Liver (tissue), 9 donors: ENCODE data around the gene CACNG4. TPM values are rescaled to one million over a fixed set of nuclear protein-coding genes. Genes with fewer than 3 reads are reported as not detected.

Experiments
- DNase-seq: peaks from one replicate; pipeline ENCODE4 v3.0.0-alpha.2; 2017; ENCODE audit warnings: low spot score
- H3K27ac ChIP-seq, 2 donors: one replicate each; pipeline ENCODE4 v1.7.0; 2013; ENCODE audit warnings: inconsistent platforms in 2 of 2, low read length in 2 of 2, control low read depth in 1 of 2, low read depth in 1 of 2, mild to moderate bottlenecking in 1 of 2
- H3K27me3 ChIP-seq, 4 donors: one replicate each; pipeline versions ENCODE4 v1.6.1 to v1.7.0; 2013; ENCODE audit warnings: low read length in 3 of 4, inconsistent platforms in 1 of 4, mild to moderate bottlenecking in 1 of 4, moderate library complexity in 1 of 4; ENCODE audit not compliant: control insufficient read depth in 4 of 4, insufficient read depth in 4 of 4
- H3K36me3 ChIP-seq, 4 donors: one replicate each; pipeline versions ENCODE4 v1.6.1 to v1.7.0; 2013; ENCODE audit warnings: low read length in 3 of 4, mild to moderate bottlenecking in 3 of 4, low read depth in 1 of 4, moderate library complexity in 1 of 4; ENCODE audit not compliant: control insufficient read depth in 4 of 4, insufficient read depth in 3 of 4
- H3K4me1 ChIP-seq, 4 donors: one replicate each; pipeline versions ENCODE4 v1.6.1 to v1.7.0; 2013; ENCODE audit warnings: low read length in 3 of 4, mild to moderate bottlenecking in 3 of 4, moderate library complexity in 1 of 4; ENCODE audit not compliant: control insufficient read depth in 4 of 4, insufficient read depth in 4 of 4
- H3K4me3 ChIP-seq, 3 donors: one replicate each; pipeline versions ENCODE4 v1.6.1 to v1.7.0; 2013; ENCODE audit warnings: low read length in 3 of 3, control low read depth in 1 of 3, low read depth in 1 of 3, mild to moderate bottlenecking in 1 of 3
- H3K9ac ChIP-seq, 2 donors: one replicate each; pipeline ENCODE4 v1.7.0; 2013; ENCODE audit warnings: low read length in 2 of 2, mild to moderate bottlenecking in 2 of 2, moderate library complexity in 2 of 2, control low read depth in 1 of 2, low read depth in 1 of 2
- H3K9me3 ChIP-seq, 4 donors: one replicate each; pipeline versions ENCODE4 v1.6.1 to v1.7.0; 2013; ENCODE audit warnings: low read length in 3 of 4; ENCODE audit not compliant: control insufficient read depth in 4 of 4
- EGR1 ChIP-seq, 2 donors: IDR thresholded peaks; 2 replicates each; pipeline ENCODE4 v1.6.1; 2016 to 2018; ENCODE audit warnings: antibody characterized with exemption in 2 of 2, low read depth in 2 of 2
- FOXA1 ChIP-seq: IDR thresholded peaks from 2 replicates; pipeline ENCODE4 v1.6.1; 2016; ENCODE audit warnings: antibody characterized with exemption
- GABPA ChIP-seq, 2 donors: IDR thresholded peaks in 1 of 2; conservative IDR thresholded peaks in 1 of 2; 2 replicates each; pipeline ENCODE4 v1.6.1; 2016; ENCODE audit warnings: antibody characterized with exemption in 2 of 2, mild to moderate bottlenecking in 1 of 2, moderate library complexity in 1 of 2
- HNF4G ChIP-seq: IDR thresholded peaks from 2 replicates; pipeline ENCODE4 v1.6.1; 2016; ENCODE audit warnings: antibody characterized with exemption
- JUND ChIP-seq, 2 donors: IDR thresholded peaks; 2 replicates each; pipeline ENCODE4 v1.6.1; 2016; ENCODE audit warnings: antibody characterized with exemption in 2 of 2
- NR2F2 ChIP-seq: IDR thresholded peaks from 2 replicates; pipeline ENCODE4 v1.6.1; 2016; ENCODE audit warnings: antibody characterized with exemption
- RAD21 ChIP-seq, 2 donors: IDR thresholded peaks; 2 replicates each; pipeline ENCODE4 v1.6.1; 2016; ENCODE audit warnings: antibody characterized with exemption in 2 of 2, mild to moderate bottlenecking in 2 of 2
- RXRA ChIP-seq, 2 donors: IDR thresholded peaks; 2 replicates each; pipeline ENCODE4 v1.6.1; 2017 to 2018; ENCODE audit warnings: antibody characterized with exemption in 2 of 2, mild to moderate bottlenecking in 1 of 2
- TAF1 ChIP-seq: conservative IDR thresholded peaks from 2 replicates; pipeline ENCODE4 v1.6.1; 2016; ENCODE audit warnings: antibody characterized with exemption, mild to moderate bottlenecking
- WGBS: extraction: QIAGEN DNeasy Blood & Tissue Kit; methylation state at CpG from one replicate; pipeline ENCODE4 v1.1.7; 2013; 5-methylcytosine and 5-hydroxymethylcytosine counted together
- polyA plus RNA-seq, 2 donors: library from polyadenylated mRNA; stranded (reverse) in 1 of 2; unstranded in 1 of 2; fragments of 200-250 nt in 1 of 2; fragments of >200 nt in 1 of 2; fragmentation: Nextera tagmentation in 1 of 2; extraction: Ambion mirVana in 1 of 2; gene quantifications; one replicate each; pipeline versions ENCODE4 v1.2.1 to v1.2.3, GENCODE V29; 2013 to 2015
- total RNA-seq, 2 donors: library from RNA; depleted of rRNA; stranded (reverse); fragments of >200 nt; gene quantifications; one replicate each; pipeline ENCODE4 v1.2.3, GENCODE V29; 2014
- TF ChIP-seq, protein P1 (sequence below): IDR thresholded peaks from 2 replicates; pipeline ENCODE4 v1.6.1; 2016; ENCODE audit warnings: antibody characterized with exemption, mild to moderate bottlenecking
- TF ChIP-seq, protein P2 (sequence below): IDR thresholded peaks from 2 replicates; pipeline ENCODE4 v1.6.1; 2016; ENCODE audit warnings: antibody characterized with exemption
- TF ChIP-seq, protein P3 (sequence below): IDR thresholded peaks from 2 replicates; pipeline ENCODE4 v1.6.1; 2016; ENCODE audit warnings: antibody characterized with exemption
- TF ChIP-seq, protein P4 (sequence below): fragments of 150-350 bp; IDR thresholded peaks from 2 replicates; pipeline ENCODE4 v1.5.1; 2017; ENCODE audit warnings: improper control_type of control experiment, low read depth, low read length; ENCODE audit not compliant: missing input control
- TF ChIP-seq, protein P5 (sequence below): IDR thresholded peaks from 2 replicates; pipeline ENCODE4 v1.6.1; 2016; ENCODE audit warnings: antibody characterized with exemption
- donor health status: healthy.
- donor health status: healthy.
- donor health status: healthy.
- donor health status: healthy.
- donor health status: healthy.

The CACNG4 gene
- total and polyA plus RNA-seq, 4 donors = 0.02 to 0.09 (median 0.08) TPM; not detected in 1

DNA sequence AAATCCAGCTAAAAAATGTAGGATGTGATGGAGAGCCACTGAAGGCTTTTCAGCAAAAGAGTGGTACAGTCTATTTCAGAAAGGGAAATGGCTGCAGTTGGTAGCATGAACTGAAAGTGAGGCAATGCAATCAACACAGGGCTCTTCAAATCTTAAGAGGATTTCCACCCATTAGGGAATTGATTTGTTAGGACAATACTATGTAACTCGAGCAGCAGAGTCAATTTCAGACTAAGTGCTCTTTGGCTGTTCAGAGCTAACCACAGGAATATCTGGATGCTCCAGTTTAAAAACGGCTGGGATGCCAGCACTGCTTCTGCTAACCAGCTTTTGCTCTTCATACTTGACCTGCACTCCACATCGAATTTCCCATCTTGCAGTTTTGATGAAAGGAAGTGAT is 104.5 kb downstream of the CACNG4 start:
- no peak for DNase-seq
- no peaks in the 10 kb centered on the region for H3K27me3 ChIP-seq
- TF ChIP-seq, protein P1, sequence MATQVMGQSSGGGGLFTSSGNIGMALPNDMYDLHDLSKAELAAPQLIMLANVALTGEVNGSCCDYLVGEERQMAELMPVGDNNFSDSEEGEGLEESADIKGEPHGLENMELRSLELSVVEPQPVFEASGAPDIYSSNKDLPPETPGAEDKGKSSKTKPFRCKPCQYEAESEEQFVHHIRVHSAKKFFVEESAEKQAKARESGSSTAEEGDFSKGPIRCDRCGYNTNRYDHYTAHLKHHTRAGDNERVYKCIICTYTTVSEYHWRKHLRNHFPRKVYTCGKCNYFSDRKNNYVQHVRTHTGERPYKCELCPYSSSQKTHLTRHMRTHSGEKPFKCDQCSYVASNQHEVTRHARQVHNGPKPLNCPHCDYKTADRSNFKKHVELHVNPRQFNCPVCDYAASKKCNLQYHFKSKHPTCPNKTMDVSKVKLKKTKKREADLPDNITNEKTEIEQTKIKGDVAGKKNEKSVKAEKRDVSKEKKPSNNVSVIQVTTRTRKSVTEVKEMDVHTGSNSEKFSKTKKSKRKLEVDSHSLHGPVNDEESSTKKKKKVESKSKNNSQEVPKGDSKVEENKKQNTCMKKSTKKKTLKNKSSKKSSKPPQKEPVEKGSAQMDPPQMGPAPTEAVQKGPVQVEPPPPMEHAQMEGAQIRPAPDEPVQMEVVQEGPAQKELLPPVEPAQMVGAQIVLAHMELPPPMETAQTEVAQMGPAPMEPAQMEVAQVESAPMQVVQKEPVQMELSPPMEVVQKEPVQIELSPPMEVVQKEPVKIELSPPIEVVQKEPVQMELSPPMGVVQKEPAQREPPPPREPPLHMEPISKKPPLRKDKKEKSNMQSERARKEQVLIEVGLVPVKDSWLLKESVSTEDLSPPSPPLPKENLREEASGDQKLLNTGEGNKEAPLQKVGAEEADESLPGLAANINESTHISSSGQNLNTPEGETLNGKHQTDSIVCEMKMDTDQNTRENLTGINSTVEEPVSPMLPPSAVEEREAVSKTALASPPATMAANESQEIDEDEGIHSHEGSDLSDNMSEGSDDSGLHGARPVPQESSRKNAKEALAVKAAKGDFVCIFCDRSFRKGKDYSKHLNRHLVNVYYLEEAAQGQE = no peak
- TF ChIP-seq, protein P2, sequence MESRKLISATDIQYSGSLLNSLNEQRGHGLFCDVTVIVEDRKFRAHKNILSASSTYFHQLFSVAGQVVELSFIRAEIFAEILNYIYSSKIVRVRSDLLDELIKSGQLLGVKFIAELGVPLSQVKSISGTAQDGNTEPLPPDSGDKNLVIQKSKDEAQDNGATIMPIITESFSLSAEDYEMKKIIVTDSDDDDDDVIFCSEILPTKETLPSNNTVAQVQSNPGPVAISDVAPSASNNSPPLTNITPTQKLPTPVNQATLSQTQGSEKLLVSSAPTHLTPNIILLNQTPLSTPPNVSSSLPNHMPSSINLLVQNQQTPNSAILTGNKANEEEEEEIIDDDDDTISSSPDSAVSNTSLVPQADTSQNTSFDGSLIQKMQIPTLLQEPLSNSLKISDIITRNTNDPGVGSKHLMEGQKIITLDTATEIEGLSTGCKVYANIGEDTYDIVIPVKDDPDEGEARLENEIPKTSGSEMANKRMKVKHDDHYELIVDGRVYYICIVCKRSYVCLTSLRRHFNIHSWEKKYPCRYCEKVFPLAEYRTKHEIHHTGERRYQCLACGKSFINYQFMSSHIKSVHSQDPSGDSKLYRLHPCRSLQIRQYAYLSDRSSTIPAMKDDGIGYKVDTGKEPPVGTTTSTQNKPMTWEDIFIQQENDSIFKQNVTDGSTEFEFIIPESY = no peak
- TF ChIP-seq, protein P3, sequence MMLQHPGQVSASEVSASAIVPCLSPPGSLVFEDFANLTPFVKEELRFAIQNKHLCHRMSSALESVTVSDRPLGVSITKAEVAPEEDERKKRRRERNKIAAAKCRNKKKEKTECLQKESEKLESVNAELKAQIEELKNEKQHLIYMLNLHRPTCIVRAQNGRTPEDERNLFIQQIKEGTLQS = no peak
- no peak for TF ChIP-seq NR2F2
- TF ChIP-seq RXRA (IDR thresholded peaks at IDR 0.05) = no peak
- no peak for TF ChIP-seq FOXA1
- no peak for TF ChIP-seq GABPA (IDR thresholded peaks at IDR 0.05 in 1 of 2, conservative IDR thresholded peaks at IDR 0.05 in 1 of 2)
- no peak for TF ChIP-seq HNF4G
- TF ChIP-seq TAF1 = no peak
- TF ChIP-seq, protein P4, sequence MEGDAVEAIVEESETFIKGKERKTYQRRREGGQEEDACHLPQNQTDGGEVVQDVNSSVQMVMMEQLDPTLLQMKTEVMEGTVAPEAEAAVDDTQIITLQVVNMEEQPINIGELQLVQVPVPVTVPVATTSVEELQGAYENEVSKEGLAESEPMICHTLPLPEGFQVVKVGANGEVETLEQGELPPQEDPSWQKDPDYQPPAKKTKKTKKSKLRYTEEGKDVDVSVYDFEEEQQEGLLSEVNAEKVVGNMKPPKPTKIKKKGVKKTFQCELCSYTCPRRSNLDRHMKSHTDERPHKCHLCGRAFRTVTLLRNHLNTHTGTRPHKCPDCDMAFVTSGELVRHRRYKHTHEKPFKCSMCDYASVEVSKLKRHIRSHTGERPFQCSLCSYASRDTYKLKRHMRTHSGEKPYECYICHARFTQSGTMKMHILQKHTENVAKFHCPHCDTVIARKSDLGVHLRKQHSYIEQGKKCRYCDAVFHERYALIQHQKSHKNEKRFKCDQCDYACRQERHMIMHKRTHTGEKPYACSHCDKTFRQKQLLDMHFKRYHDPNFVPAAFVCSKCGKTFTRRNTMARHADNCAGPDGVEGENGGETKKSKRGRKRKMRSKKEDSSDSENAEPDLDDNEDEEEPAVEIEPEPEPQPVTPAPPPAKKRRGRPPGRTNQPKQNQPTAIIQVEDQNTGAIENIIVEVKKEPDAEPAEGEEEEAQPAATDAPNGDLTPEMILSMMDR = no peak
- TF ChIP-seq RAD21 (IDR thresholded peaks at IDR 0.05) = no peak
- no peak for TF ChIP-seq JUND (IDR thresholded peaks at IDR 0.05)
- TF ChIP-seq, protein P5, sequence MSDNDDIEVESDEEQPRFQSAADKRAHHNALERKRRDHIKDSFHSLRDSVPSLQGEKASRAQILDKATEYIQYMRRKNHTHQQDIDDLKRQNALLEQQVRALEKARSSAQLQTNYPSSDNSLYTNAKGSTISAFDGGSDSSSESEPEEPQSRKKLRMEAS = no peak
- TF ChIP-seq EGR1 (IDR thresholded peaks at IDR 0.05; ENCODE audit: low read depth in 2 of 2) = no peak
- H3K9ac ChIP-seq = no peak overlapping the region
- peaks cover 6 to 20% (median 12%) of the 10 kb centered on the region in 4 donors for H3K4me1 ChIP-seq
- WGBS = 76% methylated on average over 3 of the region's 3 CpGs
- H3K4me3 ChIP-seq = no peak overlapping the region
- H3K27ac ChIP-seq = no peak overlapping the region
- no peaks in the 10 kb centered on the region for H3K36me3 ChIP-seq
- H3K9me3 ChIP-seq = no peaks in the 10 kb centered on the region

DNA sequence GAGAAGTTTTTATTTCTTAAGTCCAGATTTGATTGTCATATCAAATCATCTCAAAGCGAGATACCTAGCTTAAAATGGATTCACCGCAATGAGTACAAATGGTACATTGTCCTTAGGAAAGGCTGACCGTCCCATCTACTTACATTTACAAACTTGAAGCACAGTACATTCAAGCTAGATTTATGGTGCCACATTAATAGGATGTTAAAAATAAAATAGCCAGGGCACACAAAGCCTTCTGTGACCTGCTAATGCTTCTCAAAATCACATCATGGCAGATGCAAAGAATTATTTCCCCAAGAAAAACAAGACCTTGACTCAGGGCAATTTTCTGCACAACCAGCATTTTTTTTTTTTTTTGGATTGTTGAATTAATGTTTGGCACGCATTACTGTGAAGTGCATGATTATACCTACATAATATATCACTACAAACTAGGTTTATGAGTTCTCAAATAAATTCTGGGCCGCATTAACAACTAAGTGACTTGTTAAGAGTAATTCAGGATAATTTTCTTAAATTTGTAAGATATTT is 105.2 kb downstream of the CACNG4 start:
- Histone ChIP-seq H3K4me3 (no peak overlapping the region), H3K27ac (no peak overlapping the region), H3K27me3 (no peaks in the 10 kb centered on the region), H3K4me1 (peaks cover 6 to 24% (median 15%) of the 10 kb centered on the region in 4 donors), H3K9me3 (no peaks in the 10 kb centered on the region), H3K9ac (no peak overlapping the region), H3K36me3 (no peaks in the 10 kb centered on the region)
- 98% methylated on average over 5 of the region's 5 CpGs for WGBS
- TF ChIP-seq, protein P4 = no peak
- TF ChIP-seq RAD21 (IDR thresholded peaks at IDR 0.05) = no peak
- no peak for TF ChIP-seq RXRA (IDR thresholded peaks at IDR 0.05)
- no peak for TF ChIP-seq NR2F2
- no peak for TF ChIP-seq GABPA (IDR thresholded peaks at IDR 0.05 in 1 of 2, conservative IDR thresholded peaks at IDR 0.05 in 1 of 2)
- TF ChIP-seq, protein P3 = no peak
- no peak for TF ChIP-seq FOXA1
- no peak for TF ChIP-seq HNF4G
- TF ChIP-seq, protein P1 = no peak
- no peak for TF ChIP-seq TAF1
- TF ChIP-seq, protein P5 = no peak
- no peak for DNase-seq
